ENCODE results near the gene USP13.
"Not testable (repeated sequence)": the region's sequence is repeated elsewhere in the genome, so short reads cannot be mapped to it uniquely, and the experiment has no call there.

The USP13 gene

GRCh38 chr3:179660872-179661271 is 8.0 kb downstream of the USP13 start:
- DNase-seq: no peak

DNA sequence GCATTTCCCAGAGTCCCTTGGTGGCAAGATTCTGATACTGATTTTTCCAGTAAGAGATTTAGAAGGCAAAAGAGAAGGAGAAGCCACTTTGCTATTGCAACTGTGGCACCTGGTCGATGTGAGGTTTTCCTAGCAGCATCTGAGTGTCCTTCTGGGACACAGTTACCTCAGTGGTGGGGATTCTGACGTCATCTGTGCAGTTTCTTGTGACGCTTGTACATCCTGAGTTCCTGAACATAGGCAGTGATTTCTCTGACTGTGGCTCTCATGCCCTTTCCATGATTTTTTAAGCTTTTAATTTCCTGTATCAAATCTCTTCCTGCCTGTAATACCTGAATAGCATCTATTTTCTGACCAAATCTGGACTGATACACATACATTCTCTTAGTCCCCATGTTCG is 8.9 kb downstream of the USP13 start:
- no peak for DNase-seq

DNA sequence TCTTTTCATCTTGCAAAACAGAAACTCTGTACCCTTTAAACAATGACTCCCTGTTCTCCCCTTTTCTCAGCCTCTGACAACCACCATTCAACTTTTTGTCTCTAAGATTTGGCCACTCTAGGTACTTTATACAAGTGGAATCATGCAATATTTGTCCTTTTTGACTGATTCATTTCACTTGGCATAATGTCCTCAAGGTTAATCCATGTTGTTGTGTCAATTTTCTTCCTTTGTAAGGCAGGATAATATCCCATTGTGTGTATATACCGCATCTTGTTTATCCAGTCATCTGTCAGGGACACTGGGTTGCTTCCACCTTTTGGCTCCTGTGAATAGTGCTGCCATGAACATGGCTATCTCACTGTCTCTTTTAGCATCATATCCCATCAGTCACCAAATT is 10.3 kb downstream of the USP13 start:
- no peak for DNase-seq

GRCh38 chr3:179666030-179666429 is 13.2 kb downstream of the USP13 start:
- DNase-seq: no peak

DNA sequence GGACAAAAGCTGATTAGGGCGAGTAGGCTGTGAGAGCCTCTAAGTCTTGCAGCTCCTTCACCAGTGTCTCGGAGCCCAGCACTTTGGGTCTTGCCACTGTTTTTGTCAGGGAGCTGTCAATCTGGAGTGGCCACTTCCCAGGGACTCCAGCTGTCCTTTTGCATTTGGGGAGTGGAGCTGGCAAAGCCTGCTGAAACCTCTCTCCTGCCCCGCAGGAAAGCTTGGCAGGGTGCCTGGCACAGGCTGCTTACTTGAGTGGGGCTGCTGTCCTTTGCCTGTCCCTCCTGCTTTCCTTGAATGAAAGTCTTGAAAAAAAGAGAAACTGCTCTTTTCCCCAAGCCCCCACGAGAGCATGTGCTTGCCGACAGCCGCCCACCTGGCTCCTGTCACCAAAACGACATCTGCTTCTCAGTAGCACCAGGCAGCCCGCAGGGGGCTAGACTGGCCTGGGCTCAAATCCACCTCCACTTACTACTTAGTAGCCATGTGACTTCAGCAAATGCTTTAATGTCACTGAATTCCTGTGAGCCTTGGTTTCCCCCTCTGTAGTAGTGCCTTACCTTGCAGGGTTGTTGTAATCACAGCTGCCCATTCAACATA is 13.7 kb downstream of the USP13 start:
- no peak for DNase-seq

DNA sequence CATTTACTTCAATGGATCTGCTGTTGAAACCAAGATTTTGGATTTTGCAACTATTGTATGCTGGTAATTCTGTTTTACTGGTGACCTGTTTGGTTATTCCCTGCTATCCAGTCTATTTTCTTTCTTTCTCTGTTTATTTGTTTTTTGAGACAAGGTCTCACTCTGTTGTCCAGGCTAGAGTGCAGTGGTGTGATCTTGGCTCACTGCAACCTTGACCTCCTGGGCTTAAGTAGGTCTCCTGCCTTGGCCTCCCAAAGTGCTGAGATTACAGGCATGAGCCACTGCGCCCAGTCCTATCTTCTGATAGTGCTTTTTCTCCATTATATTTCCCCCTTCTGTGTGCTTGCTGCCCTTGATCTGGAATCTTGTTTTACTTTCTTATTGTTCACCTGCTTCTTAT is 15.6 kb downstream of the USP13 start:
- no peak for DNase-seq

GRCh38 chr3:179670311-179670710 is 17.5 kb downstream of the USP13 start:
- DNase-seq: no peak

GRCh38 chr3:179671309-179671708 is 18.5 kb downstream of the USP13 start:
- no peak for DNase-seq

DNA sequence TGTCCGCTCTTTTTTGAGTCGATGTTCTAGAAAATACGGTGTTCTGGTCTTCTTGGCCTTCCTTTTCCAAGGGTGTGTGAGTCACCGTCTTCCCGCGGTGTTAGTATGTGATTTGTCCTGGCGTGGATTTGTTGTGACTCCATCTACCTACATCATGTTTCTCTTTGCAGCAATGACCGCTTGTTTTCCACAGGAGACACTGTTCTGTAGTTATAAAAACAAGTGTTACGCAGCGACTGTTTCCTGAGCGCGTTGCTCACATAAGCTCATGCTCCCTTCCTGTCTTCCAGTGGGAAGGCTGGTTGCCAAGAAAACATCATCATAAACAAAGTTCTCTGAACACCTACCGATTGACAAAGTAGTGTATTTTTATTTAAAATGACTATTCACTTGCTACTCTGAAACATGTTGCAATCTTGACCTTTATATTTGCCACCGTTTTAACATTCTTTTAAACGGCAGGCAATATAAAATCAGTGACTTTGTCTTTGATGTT is 19.0 kb downstream of the USP13 start:
- no peak for DNase-seq

DNA sequence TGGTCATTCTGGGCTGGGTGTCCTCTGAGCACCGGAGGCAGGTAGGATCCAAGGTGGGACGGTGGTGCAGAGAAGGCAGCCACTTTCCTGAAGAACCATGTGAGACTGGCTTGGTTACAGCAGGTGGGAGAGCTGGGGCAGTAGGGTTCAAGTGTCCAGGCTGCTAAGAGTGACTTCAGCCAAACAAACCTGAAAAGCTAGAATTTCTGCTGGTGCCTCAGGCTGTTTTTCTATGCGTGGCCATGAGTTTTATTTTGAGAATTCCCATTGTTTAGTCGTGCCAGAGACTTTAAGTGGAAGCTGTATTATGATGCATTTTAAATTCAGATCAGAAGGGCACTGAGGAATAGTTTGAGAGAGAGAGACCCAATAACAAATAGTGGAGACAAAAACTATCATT is 20.1 kb downstream of the USP13 start:
- DNase-seq: no peak

- no peak for DNase-seq
Measured at GRCh38 chr3:179673523-179673922, 20.7 kb downstream of the USP13 start.

DNA sequence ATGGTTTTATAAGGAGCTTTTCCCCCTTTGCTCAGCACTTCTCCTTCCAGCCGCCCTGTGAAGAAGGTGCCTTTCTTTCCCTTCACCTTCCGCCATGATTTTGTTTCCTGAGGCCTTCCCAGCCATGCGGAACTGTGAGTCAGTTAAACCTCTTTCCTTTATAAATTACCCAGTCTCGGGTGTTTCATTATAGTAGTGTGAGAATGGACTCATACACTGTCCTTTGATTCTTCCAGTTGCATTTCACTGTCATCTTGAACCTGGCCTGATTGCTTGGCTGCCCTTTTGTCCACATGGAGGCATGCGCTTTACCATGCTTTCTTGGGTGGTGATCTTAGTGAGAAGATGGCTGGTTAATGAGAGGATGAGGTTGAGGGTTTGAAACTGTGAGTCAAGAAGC is 23.2 kb downstream of the USP13 start:
- no peak for DNase-seq

- no peak for DNase-seq
Measured at GRCh38 chr3:179677884-179678283, 25.0 kb downstream of the USP13 start.

DNA sequence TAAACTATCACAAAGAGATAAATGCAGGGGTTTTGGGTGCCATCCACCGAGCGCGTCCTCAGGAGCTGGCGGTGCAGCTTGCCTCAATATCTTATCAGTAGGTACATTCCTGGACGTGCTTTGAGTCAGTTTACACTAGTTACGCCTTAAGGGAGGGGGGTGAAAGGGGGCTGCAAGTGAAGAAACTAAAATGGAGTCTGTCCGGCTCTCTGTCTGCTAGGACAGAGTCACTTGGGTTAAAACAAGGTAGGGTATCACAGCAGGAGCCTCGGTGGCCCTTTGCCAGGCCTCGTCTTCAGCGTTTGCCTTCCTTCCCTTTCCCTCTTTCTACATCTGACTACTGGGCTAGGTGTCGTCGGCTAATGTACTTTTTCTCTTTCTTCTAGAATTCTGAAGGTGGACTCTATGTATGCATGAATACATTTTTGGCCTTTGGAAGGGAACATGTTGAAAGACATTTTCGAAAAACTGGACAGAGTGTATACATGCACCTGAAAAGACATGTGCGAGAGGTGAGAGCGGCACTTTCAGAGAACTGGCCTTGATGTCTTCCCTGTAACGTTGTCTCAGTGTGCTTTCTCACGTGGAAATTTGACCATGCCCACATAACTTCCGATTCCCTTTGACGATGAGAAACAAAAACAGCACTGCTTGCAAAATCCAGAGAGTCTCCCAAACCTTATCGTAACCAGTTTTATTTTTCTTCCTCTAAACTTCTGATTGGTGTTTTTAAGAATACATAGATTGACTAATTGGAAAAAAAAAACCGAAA is 28.8 kb downstream of the USP13 start:
- DNase-seq: no peak

GRCh38 chr3:179682426-179683080 is 29.7 kb downstream of the USP13 start:
- DNase-seq: no peak

GRCh38 chr3:179683286-179683685 is 30.4 kb downstream of the USP13 start:
- DNase-seq: not testable (repeated sequence)

- no peak for DNase-seq
Measured at GRCh38 chr3:179687967-179688535, 35.2 kb downstream of the USP13 start.

- no peak for DNase-seq
Measured at GRCh38 chr3:179688850-179689249, 36.0 kb downstream of the USP13 start.

DNA sequence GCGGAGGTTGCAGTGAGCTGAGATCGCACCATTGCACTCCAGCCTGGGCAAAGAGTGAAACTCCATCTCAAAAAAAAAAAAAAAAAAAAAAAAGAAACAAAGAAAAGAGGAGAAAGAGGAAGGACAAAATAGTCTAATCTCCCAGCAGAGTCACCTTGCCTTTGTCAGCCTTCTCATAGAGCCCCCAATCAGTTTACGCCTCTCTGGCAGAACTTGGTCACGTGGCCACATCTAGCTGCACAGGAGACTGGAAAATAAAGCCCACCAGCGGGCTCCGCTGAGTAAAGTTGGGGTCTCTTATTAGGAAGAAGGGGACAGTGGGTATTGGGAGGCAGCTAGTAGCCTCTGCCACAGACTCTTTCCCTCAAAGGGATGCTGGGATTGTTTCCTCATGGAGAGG is 41.9 kb downstream of the USP13 start:
- DNase-seq: no peak

DNA sequence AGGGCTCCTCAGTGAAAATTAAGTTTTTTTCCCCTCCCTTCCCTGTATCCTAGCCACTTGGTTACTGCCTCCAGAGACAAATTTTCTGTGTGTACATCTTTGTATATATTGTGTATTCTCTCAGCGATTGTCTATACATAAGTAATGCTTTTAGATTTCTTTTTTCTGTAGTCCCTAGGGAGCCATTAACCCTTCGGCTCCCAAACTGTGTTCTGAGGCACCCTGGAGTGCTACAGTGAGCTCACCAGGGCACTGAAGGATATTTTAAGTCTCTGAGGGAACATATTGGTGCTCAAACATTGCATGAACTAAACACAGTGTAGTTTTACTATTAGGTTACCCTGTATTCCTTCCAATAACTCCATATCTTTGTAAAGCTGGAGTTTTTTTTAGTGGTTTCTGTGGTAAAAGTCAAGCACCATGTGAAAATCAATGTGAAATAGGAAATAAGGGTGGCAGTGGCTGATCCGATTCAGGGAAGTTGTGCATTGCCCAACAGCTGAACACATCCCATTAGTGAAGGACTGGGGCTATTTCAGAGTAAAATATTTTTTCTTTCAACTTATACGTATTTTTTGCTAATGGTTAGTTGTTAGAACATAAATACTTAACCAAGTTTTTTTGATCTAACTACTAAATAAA is 43.0 kb downstream of the USP13 start:
- DNase-seq: no peak

DNA sequence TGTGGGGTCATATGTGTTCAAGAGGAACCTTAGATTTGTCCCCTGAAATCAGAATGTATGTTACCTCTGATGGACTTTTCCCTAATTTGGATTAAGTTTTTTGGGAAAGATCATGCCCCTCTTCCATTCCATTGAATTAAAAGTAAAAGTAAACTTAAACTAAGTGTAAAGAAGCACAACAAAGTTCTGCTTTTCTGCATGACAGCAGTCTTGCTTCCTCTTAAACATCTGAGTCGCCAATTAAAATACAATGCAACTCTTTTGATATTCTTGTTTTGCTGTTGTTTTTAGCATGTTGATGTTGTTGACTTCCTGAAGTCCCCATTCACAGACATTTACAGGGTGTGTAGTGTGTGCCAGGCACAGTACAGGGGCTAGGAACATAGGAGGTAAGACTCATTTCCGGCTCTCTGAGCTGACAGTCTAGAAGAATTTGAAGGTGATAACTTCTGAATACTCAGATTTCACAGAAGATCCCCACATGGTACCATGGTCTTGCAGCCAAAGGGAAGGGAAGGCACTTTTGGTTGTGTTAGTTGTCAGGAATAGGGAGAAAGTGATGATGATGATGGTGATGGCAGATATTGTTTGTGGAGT is 45.0 kb downstream of the USP13 start:
- no peak for DNase-seq

GRCh38 chr3:179700716-179701115 is 47.9 kb downstream of the USP13 start:
- no peak for DNase-seq

Measured in activated naive CD4-positive, alpha-beta T cell (primary cell).